ENCODE measurements around the gene ELOVL7.
A peak's percentile ranks its signal among the peaks of the same experiment; 100 is the strongest.
"Not testable (repeated sequence)": the region's sequence is repeated elsewhere in the genome, so short reads cannot be mapped to it uniquely, and the experiment has no call there.

The ELOVL7 gene

DNA sequence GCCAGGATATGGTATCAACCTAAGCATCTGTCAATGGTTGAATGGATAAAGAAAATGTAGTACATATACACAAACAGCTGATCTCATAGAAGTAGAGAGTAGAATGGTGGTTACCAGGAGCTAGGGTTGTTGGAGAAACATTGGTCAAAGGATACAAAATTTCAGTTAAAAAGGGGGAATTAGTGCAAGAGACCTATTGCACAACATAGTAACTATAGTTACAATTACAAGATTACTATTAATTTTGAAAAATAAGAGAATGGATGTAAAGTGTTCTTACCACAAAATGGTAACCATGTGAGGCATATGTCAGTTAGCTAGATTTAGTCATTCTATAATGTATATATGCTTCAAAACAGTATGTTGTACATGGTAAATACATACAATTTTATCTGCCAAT, 28.8 kb upstream of the ELOVL7 start:
- no peaks in the 10 kb centered on the region for H3K27me3 ChIP-seq (ENCODE audit: insufficient read depth, poor library complexity, severe bottlenecking)
- H3K27ac ChIP-seq (replicated peaks), result no peak overlapping the region
- no peak for TF ChIP-seq SPI1 (IDR thresholded peaks at IDR 0.05; ENCODE audit: borderline replicate concordance, low read depth)
- no peak for TF ChIP-seq POLR2AphosphoS5 (IDR thresholded peaks at IDR 0.05; ENCODE audit: low read depth)
- TF ChIP-seq, protein P1, sequence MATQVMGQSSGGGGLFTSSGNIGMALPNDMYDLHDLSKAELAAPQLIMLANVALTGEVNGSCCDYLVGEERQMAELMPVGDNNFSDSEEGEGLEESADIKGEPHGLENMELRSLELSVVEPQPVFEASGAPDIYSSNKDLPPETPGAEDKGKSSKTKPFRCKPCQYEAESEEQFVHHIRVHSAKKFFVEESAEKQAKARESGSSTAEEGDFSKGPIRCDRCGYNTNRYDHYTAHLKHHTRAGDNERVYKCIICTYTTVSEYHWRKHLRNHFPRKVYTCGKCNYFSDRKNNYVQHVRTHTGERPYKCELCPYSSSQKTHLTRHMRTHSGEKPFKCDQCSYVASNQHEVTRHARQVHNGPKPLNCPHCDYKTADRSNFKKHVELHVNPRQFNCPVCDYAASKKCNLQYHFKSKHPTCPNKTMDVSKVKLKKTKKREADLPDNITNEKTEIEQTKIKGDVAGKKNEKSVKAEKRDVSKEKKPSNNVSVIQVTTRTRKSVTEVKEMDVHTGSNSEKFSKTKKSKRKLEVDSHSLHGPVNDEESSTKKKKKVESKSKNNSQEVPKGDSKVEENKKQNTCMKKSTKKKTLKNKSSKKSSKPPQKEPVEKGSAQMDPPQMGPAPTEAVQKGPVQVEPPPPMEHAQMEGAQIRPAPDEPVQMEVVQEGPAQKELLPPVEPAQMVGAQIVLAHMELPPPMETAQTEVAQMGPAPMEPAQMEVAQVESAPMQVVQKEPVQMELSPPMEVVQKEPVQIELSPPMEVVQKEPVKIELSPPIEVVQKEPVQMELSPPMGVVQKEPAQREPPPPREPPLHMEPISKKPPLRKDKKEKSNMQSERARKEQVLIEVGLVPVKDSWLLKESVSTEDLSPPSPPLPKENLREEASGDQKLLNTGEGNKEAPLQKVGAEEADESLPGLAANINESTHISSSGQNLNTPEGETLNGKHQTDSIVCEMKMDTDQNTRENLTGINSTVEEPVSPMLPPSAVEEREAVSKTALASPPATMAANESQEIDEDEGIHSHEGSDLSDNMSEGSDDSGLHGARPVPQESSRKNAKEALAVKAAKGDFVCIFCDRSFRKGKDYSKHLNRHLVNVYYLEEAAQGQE (IDR thresholded peaks at IDR 0.05; ENCODE audit: insufficient replicate concordance, low read depth), result no peak
- TF ChIP-seq GABPA (IDR thresholded peaks at IDR 0.05; ENCODE audit: low read depth), result no peak
- TF ChIP-seq, protein P2, sequence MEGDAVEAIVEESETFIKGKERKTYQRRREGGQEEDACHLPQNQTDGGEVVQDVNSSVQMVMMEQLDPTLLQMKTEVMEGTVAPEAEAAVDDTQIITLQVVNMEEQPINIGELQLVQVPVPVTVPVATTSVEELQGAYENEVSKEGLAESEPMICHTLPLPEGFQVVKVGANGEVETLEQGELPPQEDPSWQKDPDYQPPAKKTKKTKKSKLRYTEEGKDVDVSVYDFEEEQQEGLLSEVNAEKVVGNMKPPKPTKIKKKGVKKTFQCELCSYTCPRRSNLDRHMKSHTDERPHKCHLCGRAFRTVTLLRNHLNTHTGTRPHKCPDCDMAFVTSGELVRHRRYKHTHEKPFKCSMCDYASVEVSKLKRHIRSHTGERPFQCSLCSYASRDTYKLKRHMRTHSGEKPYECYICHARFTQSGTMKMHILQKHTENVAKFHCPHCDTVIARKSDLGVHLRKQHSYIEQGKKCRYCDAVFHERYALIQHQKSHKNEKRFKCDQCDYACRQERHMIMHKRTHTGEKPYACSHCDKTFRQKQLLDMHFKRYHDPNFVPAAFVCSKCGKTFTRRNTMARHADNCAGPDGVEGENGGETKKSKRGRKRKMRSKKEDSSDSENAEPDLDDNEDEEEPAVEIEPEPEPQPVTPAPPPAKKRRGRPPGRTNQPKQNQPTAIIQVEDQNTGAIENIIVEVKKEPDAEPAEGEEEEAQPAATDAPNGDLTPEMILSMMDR (IDR thresholded peaks at IDR 0.05; ENCODE audit: insufficient read depth, low read length), result no peak
- DNase-seq (ENCODE audit: low read depth in 1 of 2, low spot score in 1 of 2), result no peak
- no peak overlapping the region for H3K4me3 ChIP-seq (replicated peaks; ENCODE audit: insufficient read depth, low read length)

DNA sequence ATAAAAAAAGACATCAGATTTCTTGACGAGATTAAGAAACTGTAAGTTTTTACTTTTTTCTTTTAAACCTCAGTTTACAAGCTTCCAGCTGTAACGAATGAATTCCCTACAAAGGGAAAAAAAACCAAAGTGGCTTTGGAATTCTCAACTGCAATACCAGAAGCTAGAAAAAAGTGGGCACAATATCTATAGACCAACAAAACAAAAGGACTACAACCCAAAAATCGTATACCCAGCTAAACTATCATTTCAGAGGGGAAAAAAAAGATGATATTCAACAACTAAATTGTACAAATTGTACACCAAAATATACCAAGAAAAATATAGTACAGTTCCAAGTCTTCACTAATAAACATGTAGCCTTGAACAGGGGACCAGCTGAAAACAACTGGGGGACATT, 26.8 kb upstream of the ELOVL7 start:
- H3K4me3 ChIP-seq (replicated peaks; ENCODE audit: insufficient read depth, low read length), result no peak overlapping the region
- no peaks in the 10 kb centered on the region for H3K27me3 ChIP-seq (ENCODE audit: insufficient read depth, poor library complexity, severe bottlenecking)
- no peak overlapping the region for H3K27ac ChIP-seq (replicated peaks)
- no peak for DNase-seq (ENCODE audit: low read depth in 1 of 2, low spot score in 1 of 2)
- no peak for TF ChIP-seq GABPA (IDR thresholded peaks at IDR 0.05; ENCODE audit: low read depth)
- no peak for TF ChIP-seq SPI1 (IDR thresholded peaks at IDR 0.05; ENCODE audit: borderline replicate concordance, low read depth)
- TF ChIP-seq, protein P2 (IDR thresholded peaks at IDR 0.05; ENCODE audit: insufficient read depth, low read length), result no peak
- TF ChIP-seq, protein P1 (IDR thresholded peaks at IDR 0.05; ENCODE audit: insufficient replicate concordance, low read depth), result no peak
- TF ChIP-seq POLR2AphosphoS5 (IDR thresholded peaks at IDR 0.05; ENCODE audit: low read depth), result no peak

DNA sequence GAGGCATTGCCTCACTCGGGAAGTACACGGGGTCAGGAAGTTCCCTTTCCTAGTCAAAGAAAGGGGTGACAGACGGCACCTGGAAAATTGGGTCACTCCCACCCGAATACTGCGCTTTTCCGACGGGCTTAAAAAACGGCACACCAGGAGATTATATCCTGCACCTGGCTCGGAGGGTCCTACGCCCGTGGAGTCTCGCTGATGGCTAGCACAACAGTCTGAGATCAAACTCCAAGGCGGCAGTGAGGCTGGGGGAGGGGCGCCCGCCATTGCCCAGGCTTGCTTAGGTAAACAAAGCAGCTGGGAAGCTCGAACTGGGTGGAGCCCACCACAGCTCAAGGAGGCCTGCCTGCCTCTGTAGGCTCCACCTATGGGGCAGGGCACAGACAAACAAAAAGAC, 16.5 kb upstream of the ELOVL7 start:
- H3K27me3 ChIP-seq (ENCODE audit: insufficient read depth, poor library complexity, severe bottlenecking); DNase-seq (ENCODE audit: low read depth in 1 of 2, low spot score in 1 of 2); H3K4me3 ChIP-seq (replicated peaks; ENCODE audit: insufficient read depth, low read length); H3K27ac ChIP-seq (replicated peaks): not testable (repeated sequence)

DNA sequence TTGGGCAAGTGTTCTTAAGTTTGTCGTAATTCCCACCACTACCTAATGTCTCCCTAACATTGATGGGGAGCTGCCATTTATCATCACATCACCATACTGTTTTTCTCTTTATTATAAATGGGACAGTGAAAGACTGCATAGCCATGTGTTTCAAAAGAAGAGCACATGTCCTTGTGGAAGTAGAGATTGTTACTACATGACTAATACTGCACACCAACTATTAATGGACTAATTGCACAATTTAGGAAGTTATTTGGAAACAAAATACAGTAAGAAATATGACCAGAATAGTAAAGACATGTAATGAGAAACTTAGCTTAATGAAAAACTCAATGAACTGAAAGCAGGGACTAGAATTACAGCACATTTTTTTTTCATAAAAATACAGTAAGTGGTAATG, 12.0 kb upstream of the ELOVL7 start:
- Histone ChIP-seq H3K27ac (replicated peaks) (no peak overlapping the region), H3K4me3 (replicated peaks; ENCODE audit: insufficient read depth, low read length) (no peak overlapping the region), H3K27me3 (ENCODE audit: insufficient read depth, poor library complexity, severe bottlenecking) (no peaks in the 10 kb centered on the region)
- TF ChIP-seq SPI1 (IDR thresholded peaks at IDR 0.05; ENCODE audit: borderline replicate concordance, low read depth), result no peak
- no peak for TF ChIP-seq GABPA (IDR thresholded peaks at IDR 0.05; ENCODE audit: low read depth)
- TF ChIP-seq, protein P1 (IDR thresholded peaks at IDR 0.05; ENCODE audit: insufficient replicate concordance, low read depth), result no peak
- no peak for TF ChIP-seq POLR2AphosphoS5 (IDR thresholded peaks at IDR 0.05; ENCODE audit: low read depth)
- TF ChIP-seq, protein P2 (IDR thresholded peaks at IDR 0.05; ENCODE audit: insufficient read depth, low read length), result no peak
- peak in 1 of 2 experiments; percentile 24 for DNase-seq (ENCODE audit: low read depth in 1 of 2, low spot score in 1 of 2)
